Nucleus accumbens (tissue), 56 donors: Measurements from ENCODE around the gene YBX2.

Experiments used
- DNase-seq, 56 donors: peaks; one replicate each; lab custom pipeline; 2025; lab: John Stamatoyannopoulos, UW

Gene YBX2

GRCh38 chr17:7323731-7324437 lies 29.4 kb upstream of the YBX2 start:
- DNase-seq = peak in 6 of 56 donors; percentile 3 to 40 (median 16)

GRCh38 chr17:7322520-7323194 lies 28.2 kb upstream of the YBX2 start:
- DNase-seq = no peak

- no peak for DNase-seq
These were observed 27.0 kb upstream of the YBX2 start for GRCh38 chr17:7321466-7321865.

- DNase-seq = no peak
These were observed 23.9 kb upstream of the YBX2 start for GRCh38 chr17:7318121-7318860.

- DNase-seq = no peak
These were observed 22.8 kb upstream of the YBX2 start for GRCh38 chr17:7317161-7317803.

GRCh38 chr17:7315570-7316235 lies 21.3 kb upstream of the YBX2 start:
- peak in 12 of 56 donors; percentile 4 to 45 (median 24) for DNase-seq

- peak in 55 of 56 donors; percentile 55 to 95 (median 83) for DNase-seq
These were observed 20.5 kb upstream of the YBX2 start, which contains the start of gene GPS2 for GRCh38 chr17:7314719-7315569. Gene GPS2 (minus strand): TSS chr17:7315360. CDS start chr17:7315052, 308 bp downstream.

- no peak for DNase-seq
These were observed 19.7 kb upstream of the YBX2 start for GRCh38 chr17:7313890-7314718.

- DNase-seq = no peak
These were observed 18.9 kb upstream of the YBX2 start for GRCh38 chr17:7313088-7313889.

GRCh38 chr17:7312432-7313087 lies 18.1 kb upstream of the YBX2 start:
- no peak for DNase-seq

- no peak for DNase-seq
These were observed 16.8 kb upstream of the YBX2 start for GRCh38 chr17:7311110-7311705.

- no peak for DNase-seq
These were observed 15.2 kb upstream of the YBX2 start for GRCh38 chr17:7309628-7310027.

GRCh38 chr17:7308625-7309433 lies 14.4 kb upstream of the YBX2 start:
- DNase-seq = peak in 36 of 56 donors; percentile 6 to 72 (median 26)

GRCh38 chr17:7307686-7308624 lies 13.5 kb upstream of the YBX2 start:
- peak in 18 of 56 donors; percentile 6 to 70 (median 52) for DNase-seq
